ENCODE data around the gene WRAP73. TPM values are rescaled to one million over a fixed set of nuclear protein-coding genes. Genes with fewer than 3 reads are reported as not detected.

The WRAP73 gene
- total RNA-seq, 1 experiment from 2014 or later: 14.9 TPM

DNA sequence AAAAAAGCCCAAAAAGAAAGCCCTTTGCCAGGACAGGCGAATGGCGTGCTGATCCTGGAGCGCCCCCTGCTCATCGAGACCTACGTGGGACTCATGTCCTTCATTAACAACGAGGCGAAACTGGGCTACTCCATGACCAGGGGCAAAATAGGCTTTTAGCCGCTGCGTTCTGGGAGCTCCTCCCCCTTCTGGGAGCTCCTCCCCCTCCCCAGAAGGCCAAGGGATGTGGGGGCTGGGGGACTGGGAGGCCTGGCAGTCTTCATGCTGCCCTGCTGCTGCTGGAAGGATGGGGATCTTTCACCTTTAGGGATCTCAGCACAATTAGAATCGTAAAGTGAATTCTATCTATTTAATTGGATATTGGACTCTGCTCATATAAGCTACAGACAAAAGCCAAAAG lies 21.5 kb downstream of the WRAP73 start:
- Mint-ChIP-seq H3K4me3 (ENCODE audit: low read depth, unreplicated experiment) (no peak overlapping the region), H3K27me3 (ENCODE audit: unreplicated experiment) (no peaks in the 10 kb centered on the region), H3K9me3 (ENCODE audit: low read depth, unreplicated experiment) (no peaks in the 10 kb centered on the region), H3K4me1 (ENCODE audit: low read depth, unreplicated experiment) (peaks cover 9% of the 10 kb centered on the region), H3K27ac (ENCODE audit: unreplicated experiment) (no peak overlapping the region), H3K36me3 (ENCODE audit: insufficient read depth, unreplicated experiment) (peaks cover 35% of the 10 kb centered on the region)
- CTCF ChIA-PET: no interaction called here
- no TSS peak for BruUV-seq (replicated peaks)
- no peak for DNase-seq
- intact Hi-C loops (cut with micrococcal nuclease; ENCODE audit: unreplicated experiment): no loop called here
- TF ChIP-seq, protein P1, sequence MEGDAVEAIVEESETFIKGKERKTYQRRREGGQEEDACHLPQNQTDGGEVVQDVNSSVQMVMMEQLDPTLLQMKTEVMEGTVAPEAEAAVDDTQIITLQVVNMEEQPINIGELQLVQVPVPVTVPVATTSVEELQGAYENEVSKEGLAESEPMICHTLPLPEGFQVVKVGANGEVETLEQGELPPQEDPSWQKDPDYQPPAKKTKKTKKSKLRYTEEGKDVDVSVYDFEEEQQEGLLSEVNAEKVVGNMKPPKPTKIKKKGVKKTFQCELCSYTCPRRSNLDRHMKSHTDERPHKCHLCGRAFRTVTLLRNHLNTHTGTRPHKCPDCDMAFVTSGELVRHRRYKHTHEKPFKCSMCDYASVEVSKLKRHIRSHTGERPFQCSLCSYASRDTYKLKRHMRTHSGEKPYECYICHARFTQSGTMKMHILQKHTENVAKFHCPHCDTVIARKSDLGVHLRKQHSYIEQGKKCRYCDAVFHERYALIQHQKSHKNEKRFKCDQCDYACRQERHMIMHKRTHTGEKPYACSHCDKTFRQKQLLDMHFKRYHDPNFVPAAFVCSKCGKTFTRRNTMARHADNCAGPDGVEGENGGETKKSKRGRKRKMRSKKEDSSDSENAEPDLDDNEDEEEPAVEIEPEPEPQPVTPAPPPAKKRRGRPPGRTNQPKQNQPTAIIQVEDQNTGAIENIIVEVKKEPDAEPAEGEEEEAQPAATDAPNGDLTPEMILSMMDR (IDR thresholded peaks at IDR 0.05; ENCODE audit: unreplicated experiment): no peak

DNA sequence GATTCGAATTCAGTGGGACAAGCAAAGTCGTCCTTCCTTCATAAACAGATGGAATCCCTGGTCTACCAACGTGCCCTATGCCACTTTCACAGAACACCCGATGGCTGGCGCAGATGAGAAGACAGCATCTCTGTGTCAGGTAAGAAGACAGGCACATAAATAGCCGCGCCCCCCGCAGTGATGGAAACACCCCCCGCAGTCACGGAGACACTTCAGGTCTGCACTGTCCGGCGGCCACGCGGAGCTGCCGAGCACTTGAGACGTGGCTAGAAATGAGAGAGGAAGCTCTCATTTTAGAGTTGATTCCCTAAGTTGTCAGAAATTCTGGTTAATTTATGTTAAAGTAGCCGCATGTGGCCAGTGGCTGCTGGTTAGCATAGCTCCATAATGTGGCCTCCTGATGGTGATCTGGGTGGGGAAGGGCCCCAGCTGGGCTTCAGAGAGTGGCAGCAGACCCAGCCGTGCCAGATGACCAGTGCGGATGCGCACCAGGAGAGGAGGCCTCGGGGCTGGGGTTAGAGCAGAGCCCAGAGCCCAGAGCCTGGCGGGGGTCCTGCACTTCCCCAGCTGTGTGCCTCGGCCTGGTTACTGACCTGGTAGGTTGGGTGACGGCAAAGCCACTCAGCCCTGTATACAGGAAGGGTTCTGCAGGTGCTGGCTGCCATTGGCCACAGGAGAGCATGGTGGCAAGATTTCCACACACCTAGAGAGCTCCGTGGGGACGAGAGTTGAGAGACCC lies 22.2 kb downstream of the WRAP73 start:
- Mint-ChIP-seq H3K36me3 (ENCODE audit: insufficient read depth, unreplicated experiment) (peaks cover 35% of the 10 kb centered on the region), H3K27me3 (ENCODE audit: unreplicated experiment) (no peaks in the 10 kb centered on the region), H3K9me3 (ENCODE audit: low read depth, unreplicated experiment) (no peaks in the 10 kb centered on the region), H3K4me3 (ENCODE audit: low read depth, unreplicated experiment) (no peak overlapping the region), H3K27ac (ENCODE audit: unreplicated experiment) (no peak overlapping the region), H3K4me1 (ENCODE audit: low read depth, unreplicated experiment) (peaks cover 14% of the 10 kb centered on the region)
- DNase-seq: no peak
- CTCF ChIA-PET: no interaction called here
- intact Hi-C loops (cut with micrococcal nuclease; ENCODE audit: unreplicated experiment): no loop called here
- TF ChIP-seq, protein P1 (IDR thresholded peaks at IDR 0.05; ENCODE audit: unreplicated experiment): no peak
- BruUV-seq (replicated peaks): no TSS peak

GRCh38 chr1:3626025-3626424 lies 23.9 kb downstream of the WRAP73 start:
- intact Hi-C loops (cut with micrococcal nuclease; ENCODE audit: unreplicated experiment): no loop called here
- no TSS peak for BruUV-seq (replicated peaks)
- Mint-ChIP-seq H3K27ac (ENCODE audit: unreplicated experiment) (no peak overlapping the region), H3K4me1 (ENCODE audit: low read depth, unreplicated experiment) (peaks cover 14% of the 10 kb centered on the region), H3K36me3 (ENCODE audit: insufficient read depth, unreplicated experiment) (peaks cover 35% of the 10 kb centered on the region), H3K4me3 (ENCODE audit: low read depth, unreplicated experiment) (peak overlapping the region; percentile 85), H3K27me3 (ENCODE audit: unreplicated experiment) (no peaks in the 10 kb centered on the region), H3K9me3 (ENCODE audit: low read depth, unreplicated experiment) (no peaks in the 10 kb centered on the region)
- CTCF ChIA-PET: no interaction called here
- DNase-seq: no peak
- TF ChIP-seq, protein P1 (IDR thresholded peaks at IDR 0.05; ENCODE audit: unreplicated experiment): no peak

DNA sequence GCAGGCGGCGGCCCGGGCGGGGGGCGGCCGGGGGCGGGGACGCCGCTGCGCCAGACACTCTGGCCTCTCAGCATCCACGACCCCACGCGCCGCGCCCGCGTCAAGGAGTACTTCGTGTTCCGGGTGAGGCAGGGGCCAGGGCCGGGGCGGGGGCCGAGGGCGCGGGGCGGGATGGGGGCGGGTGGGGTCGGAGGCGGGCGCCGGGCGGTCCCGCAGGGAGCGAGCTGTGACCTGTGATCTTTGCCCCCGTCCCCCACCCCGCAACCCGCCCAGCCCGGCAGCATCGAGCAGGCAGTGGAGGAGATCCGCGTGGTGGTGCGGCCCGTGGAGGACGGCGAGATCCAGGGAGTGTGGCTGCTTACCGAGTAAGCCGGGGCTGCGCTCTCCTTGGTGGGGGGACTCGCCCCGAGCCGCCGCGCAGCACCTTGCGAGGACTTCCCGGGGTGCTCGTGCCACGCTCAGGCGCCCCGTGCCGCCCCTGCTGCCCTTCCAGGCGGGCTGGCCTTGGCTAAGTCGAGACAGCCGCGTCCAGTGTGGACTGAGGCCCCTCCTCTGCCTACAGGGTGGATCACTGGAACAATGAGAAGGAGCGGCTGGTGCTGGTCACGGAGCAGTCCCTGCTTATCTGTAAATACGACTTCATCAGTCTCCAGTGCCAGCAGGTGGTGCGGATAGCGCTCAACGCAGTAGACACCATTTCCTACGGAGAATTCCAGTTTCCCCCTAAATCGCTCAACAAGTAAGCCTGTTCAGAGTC lies 24.6 kb downstream of the WRAP73 start:
- H3K4me3 Mint-ChIP-seq (ENCODE audit: low read depth, unreplicated experiment): peak overlapping the region; percentile 85
- no peaks in the 10 kb centered on the region for H3K9me3 Mint-ChIP-seq (ENCODE audit: low read depth, unreplicated experiment)
- TF ChIP-seq, protein P1 (IDR thresholded peaks at IDR 0.05; ENCODE audit: unreplicated experiment): no peak
- H3K36me3 Mint-ChIP-seq (ENCODE audit: insufficient read depth, unreplicated experiment): peaks cover 33% of the 10 kb centered on the region
- no peaks in the 10 kb centered on the region for H3K27me3 Mint-ChIP-seq (ENCODE audit: unreplicated experiment)
- no TSS peak for BruUV-seq (replicated peaks)
- peak; percentile 9 for DNase-seq
- no peak overlapping the region for H3K27ac Mint-ChIP-seq (ENCODE audit: unreplicated experiment)
- peaks cover 14% of the 10 kb centered on the region for H3K4me1 Mint-ChIP-seq (ENCODE audit: low read depth, unreplicated experiment)
- intact Hi-C loops (cut with micrococcal nuclease; ENCODE audit: unreplicated experiment): no loop called here
- CTCF ChIA-PET: no interaction called here
